Measurements from ENCODE around the gene PDE4B.

Gene PDE4B

DNA sequence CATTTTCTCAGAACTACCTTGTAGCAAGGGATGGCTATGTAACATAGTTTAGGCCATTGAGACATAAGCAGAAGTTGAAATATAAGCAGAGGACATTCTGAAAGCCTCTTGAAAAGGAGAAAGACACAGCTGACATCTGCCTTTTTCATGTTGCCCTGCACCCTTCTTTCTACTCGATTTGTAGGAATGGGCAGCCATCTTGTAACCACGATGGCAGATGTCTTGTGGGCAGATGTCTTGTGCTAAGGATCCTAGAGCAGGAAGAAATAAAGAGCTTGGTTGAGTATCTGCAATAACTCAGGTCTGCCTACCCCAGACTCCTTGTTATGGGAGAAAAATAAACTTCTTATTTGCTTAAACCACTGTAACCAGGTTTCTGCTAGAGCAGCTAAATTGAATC, 351.0 kb downstream of the PDE4B start:
- DNase-seq, result no peak

DNA sequence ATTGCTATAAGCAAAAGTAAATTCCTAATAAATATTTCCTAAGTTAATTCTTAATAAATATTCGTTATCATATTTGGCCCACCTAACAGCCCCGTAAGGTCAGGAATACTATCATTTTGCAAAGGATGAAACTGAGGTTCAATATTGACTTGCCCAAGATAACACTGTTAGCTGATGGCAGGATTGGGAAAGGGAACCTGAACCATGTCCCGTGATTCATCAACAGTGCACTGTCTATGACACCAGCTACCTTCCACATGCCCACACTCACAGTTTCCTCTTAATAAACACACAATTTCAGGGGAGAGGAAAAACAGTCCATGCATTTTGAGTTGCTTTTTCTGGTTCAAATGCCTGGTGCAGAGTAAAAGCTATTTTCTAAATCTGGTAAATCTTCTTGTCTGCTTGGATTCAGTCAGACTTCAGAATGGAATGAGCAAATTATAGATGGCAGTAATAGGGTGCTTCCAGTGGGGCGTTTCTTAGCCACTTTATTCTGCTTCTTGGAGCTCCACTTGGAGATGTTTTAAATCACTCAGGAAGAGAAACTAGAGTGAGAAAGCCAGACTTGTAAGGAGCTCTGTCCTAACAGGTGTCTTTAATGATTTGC, 354.6 kb downstream of the PDE4B start:
- no peak for DNase-seq

DNA sequence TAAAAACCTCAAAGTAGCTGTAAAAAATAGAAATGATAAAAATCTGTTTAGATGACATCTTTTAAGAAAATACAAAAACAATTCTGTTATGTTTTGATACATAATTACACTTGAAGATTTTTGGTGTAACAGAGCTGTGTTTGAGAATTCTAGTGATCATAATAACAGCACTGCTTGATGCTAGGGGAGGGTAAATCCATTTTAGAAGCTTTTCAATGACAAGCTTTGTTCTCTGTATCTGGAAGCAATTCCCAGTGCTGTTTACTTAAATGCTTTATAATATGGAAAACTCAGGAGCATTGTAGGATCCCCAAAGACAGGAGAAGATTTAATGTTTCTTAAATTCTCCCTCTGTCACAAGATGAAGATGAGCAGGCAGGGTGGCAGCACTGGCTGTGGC, 359.3 kb downstream of the PDE4B start:
- no peak for DNase-seq

DNA sequence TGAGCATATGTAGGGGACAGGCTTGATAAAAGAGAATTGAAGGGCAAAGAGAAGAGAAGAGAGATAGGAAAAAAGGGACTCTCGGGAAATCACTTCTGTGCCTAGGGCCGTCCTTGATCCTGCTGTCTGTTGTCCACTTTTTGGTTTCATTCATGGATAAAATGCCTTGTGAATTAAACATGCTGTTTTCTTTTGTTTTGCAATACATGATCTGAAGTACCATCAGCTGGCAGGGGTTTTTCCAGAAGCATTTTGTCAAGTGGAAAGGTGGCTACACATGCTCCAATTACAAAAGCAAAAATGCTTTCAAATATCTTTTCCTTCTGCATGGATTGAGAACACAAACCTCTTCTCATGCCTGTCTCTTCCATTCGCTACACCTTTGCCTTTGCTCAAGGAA, 361.7 kb downstream of the PDE4B start:
- DNase-seq, result no peak

DNA sequence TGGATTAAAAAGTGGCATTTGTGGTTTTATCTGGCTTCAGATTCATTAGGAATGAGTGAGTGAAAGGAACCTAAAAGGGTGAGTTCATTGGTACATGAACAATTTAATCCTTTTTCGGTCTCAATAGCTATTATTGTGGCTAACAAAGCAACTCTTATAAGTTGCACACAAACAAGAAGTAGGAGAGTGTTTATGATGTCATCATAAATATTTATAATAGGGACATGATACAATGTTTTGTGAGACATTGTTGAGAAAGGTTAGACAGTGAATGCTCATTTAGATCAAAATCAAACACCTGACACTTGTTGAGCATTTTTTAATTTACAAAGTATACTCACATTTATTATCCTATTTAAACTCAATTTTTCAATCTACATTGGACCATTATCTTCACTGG, 363.4 kb downstream of the PDE4B start:
- no peak for DNase-seq

DNA sequence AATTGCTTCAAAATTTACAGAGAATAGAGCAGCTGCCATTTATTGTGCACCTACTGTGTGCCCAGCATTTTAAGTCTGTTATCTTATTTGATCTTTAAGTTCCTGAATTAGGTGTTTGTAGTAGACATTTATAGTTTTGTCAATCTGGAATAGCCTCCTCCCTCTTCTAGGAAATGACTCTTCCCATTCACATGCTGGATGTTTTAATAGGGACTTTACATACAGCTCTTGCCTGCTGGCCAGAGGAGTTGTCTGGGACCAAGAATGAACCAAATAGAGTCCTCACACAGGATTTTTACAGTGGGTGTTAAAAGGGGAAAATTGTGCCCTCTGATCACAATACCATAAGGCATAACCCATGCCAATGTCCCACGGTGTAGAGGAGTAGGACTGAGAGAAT, 367.1 kb downstream of the PDE4B start:
- DNase-seq, result no peak

DNA sequence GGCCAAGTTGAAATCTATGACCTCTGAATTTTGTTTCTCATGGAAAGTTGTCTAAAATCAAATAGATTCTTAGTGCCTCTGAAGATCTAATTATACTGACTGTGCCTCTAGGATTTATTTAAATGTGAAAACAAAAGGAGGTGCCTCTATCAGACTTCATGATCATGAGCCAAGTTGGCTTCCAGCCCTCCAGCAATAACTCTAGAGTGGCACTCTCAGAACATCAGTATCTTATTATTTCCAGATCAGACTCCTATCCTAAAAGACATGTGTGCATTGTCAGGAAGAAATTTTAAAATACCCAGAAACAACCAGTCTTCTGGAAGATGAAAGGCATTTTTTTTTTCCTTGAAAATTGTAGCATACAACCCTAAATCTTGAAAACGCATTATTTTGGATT, 368.0 kb downstream of the PDE4B start:
- no peak for DNase-seq

DNA sequence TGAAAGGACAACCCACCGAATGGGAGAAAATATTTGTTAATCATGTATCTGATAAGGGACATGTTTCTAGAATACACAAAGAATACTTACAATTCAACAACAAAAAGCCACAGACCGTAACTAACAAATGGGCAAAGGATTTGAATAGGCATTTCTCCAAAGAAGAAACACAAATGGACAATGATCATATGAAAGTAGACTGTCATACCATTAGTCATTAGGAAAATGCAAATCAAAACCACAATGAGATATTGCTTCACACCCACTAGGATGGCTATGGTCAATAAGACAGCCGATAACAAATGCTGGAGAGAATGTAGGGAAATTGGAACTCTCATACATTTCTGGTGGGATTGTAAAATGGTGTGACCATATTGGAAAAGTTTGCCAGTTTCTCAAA, 374.1 kb downstream of the PDE4B start:
- no peak for DNase-seq

DNA sequence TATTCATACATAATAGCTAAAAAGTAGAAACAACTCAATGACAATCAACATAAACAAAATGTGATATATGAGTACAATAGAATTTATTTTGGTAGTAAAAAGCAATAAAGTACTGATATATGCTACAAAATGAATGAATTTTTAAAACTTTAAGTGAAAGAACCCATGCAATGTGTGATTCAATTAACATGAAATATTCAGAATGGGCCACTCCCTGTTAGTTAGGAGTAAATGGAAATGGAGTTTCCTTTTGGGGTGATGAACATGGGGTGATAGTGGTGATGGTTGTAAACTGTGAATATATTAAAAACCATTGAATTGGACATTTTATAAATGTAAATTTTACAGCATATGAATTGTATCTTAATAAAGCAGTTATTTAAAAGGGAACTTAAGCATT, 374.6 kb downstream of the PDE4B start:
- DNase-seq, result no peak

DNA sequence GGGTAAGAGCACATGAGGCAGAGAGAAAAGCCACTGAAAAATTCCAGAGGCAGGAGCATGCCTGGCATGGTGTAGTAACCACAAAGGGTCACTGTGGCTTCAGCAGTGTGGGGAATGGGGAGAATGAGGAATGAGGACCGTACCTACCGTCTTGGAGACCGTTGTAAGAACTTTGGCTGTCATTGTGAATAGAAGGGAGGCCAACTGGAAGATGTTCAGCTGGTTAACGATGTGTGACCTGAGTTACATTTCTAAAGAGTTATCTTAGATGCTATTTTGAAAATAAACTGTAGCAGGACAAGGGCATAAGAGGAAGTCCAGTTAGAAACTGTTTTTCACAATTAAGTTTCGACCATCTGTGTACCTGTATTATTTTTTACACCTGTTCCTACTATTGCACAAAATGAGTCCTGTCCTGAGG, 375.8 kb downstream of the PDE4B start:
- no peak for DNase-seq

DNA sequence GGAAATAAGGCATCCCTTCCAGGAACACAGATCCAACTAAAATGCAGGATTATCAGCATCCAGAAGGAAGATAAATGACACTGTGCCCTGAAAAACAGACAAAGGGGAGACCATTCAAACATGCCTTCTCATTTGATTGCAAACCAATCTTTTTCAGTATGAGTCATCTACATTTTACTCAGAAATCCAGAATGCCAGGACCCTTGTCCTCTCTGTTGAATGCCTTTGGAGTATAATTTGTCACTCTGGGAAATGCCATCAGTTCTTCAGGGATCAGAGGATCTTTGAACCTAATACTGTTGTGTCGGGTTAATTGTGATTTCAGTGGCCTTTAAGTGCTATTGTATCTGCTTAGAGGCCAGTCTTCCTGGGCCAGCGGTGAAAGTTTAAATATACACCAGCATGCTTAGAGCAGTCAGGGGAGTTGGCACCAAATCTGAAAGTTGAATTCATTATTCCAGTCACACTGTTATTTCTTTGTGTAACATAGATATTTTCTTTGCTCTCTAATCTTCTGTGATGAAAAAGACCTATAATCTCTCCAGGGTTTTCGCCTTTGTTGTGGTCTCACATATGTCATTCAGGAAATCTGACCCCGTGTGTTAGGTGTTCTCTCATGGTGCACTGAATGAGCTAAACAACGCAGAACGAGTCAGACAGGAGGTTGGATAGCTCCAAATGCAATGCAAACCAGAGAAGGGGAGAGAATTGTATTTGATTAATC, 376.4 kb downstream of the PDE4B start:
- DNase-seq, result no peak

DNA sequence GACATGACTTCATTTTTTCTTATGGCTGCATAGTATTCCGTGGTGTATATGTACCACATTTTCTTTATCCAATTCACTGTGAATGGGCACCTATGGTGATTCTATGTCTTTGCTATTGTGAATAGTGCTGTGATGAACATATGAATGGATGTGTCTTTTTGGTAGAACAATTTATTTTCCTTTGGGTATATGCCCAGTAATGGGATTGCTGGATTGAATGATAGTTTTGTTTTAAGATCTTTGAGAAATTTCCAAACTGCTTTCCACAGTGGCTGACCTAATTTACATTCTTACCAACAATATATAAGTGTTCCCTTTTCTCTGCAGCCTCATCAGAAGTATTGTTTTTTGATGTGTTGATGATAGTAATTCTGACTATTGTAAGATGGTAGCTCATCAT, 379.6 kb downstream of the PDE4B start:
- DNase-seq, result no peak

DNA sequence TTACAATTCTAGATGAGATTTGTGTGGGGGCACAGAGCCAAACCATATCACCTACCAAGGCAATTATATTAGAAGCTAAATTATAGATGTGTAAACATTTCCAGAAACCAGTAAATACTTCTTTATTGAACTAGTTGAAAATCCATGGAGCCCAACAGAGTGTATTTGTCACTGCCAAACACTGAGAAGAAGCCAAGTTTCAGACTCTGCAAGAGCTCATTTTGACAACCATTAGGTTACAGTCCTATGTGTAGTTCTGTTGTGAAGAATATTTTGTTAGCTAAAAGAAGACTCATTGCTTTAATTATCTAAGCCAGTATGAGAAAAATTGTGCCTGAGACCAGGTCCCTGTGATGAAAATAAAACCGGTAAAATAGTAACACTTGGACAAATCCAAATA, 382.4 kb downstream of the PDE4B start:
- DNase-seq, result no peak

DNA sequence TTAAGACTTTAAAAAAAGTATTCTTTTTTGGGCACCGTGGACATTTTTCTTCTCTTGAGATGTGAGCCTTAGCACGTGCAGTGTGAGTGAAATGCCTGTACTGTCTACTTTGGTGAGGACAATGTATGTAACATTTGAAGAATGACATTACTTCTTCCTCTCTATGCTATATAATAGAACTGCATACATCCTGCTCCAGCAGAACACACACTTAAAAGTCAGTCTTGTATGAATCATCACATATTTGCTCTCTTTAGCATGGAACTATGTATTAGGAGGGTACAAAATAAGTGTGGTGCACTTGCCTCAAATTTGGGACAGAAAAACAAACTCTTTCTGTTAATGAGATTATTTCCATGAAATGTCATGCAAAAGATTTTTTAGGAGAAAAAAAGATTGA, 382.9 kb downstream of the PDE4B start:
- no peak for DNase-seq

DNA sequence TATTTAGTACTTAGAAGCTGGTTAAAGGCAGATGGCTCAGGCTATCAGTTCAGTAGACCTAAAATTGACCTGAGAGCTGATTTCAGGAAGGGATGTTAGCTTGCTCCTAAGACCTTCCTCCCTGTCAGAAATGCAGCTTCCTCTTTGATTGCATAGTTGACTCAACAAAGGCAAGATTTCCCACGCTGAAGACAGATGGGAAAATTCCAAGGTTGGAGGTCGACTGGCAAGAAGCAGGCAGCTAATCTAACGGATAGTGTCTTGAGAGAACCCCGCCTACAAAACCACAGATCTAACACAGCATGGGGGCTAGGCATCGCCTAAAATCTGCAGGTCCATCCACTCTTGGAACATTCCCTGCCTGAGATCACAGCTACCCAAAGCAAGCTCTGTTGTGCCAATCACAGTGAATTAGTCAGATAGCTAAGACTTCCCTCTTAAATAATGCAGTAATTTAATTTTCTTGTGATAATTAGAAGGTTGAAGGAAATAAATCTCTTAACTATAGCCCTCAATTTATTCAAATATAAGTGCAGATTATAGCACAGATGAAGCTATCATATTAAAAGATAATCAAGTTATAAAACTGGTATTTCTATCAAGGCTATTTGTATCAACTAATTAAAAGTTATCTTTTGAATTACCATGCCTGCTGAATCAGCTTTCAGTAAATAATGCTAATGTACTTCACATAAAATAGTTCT, 383.5 kb downstream of the PDE4B start:
- no peak for DNase-seq

DNA sequence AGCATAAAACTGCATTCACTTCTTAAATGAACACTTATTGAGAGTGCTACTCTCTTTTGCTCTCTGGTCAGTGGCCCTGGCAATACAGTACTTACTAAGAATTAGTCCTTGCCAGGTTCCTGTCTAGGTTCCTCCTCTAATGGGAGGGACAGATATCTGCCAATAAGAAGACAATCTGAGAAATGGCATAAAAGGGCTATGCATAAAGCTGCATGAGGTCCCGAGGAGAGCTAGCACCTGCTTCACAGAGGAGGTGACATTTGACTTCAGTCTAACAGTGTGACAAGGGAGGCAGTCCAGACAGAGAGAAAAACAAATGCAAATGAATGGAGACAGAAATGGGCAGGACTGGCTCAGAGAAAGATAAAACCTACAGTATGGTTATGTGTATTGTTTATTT, 384.1 kb downstream of the PDE4B start:
- no peak for DNase-seq

DNA sequence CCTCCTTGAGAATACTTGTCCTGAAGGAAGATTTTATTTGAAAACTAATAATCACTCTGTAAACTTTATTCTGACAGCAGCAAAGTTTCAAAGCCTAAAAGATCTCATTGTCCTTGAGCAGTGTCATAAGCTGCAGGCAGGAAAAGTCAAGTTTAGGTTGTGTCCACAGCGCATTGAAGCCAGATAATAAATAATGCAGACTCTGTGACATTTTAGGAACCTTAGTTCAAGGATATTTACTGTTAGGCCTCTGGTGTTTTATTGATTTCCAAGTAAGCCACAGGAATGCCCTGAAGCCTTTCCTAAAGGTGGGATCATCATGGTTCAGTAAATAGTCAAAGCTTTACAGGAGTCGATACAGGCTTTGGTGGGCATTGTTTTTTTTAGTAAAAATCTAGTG, 384.8 kb downstream of the PDE4B start:
- no peak for DNase-seq

DNA sequence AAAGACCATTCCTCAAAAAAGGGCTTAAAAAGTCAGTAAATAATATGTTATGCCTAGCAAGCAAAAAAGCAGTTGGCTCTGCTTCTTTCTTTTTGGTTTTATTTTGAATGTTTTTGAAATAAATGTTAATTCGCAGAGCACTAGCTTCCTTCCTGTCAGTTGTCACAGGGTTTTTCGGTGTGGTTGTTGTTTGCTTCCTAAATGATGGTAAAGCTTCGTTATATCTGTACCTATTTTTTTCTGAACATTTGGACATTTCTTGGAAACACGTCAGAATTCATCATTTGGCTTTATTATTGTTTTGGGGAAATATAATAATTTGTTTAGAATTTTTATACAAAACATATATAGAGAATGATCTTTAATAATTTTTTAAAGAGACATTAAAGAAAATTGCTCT, 389.3 kb downstream of the PDE4B start:
- DNase-seq, result no peak

DNA sequence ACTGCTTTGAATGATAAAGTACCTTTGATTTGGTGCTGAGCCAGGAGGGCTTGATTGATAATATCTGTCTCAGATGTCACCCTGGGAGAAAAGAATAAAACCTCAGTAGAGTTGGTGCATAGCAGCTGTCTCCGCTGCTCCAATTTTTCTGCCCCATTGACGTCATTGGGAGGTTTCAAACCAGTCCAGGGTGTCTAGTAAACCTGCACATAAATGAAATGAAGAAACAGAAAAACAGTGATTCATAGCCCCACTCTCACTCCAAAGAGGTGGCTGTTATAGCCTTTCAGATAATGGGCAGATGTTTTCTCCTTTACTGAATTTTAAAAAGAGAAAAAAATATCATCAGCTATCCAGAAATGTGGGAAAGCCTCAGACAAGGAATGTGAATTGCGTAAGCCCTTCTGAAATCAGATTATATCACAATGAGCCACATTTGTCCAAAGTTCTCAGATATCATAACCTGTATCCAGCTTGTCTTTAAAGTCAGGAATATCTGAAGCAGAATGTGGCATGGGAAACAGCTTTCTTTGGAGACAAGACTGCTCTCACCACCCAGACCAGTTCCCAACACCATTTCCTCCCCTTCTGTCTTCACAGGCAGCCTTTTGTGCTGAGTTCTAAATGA, 390.0 kb downstream of the PDE4B start:
- DNase-seq, result no peak

DNA sequence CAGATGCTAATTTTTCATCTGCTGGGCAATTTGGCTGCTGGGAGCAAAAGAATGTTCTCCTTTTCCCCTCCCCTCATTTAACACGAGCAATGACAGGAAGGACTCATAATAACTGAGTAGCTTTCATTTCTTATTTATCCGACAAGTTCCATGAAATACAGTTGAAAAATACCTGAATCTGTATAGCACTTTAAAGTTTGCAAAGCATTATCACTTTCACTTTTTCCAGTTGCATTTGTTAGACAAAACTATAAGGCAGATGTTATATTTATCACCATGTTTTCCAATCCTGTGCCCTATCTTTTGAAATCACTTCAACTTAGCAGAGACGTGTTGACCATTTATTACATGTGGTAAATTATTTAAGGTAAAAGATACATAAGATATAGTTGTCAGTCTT, 390.7 kb downstream of the PDE4B start:
- no peak for DNase-seq

DNA sequence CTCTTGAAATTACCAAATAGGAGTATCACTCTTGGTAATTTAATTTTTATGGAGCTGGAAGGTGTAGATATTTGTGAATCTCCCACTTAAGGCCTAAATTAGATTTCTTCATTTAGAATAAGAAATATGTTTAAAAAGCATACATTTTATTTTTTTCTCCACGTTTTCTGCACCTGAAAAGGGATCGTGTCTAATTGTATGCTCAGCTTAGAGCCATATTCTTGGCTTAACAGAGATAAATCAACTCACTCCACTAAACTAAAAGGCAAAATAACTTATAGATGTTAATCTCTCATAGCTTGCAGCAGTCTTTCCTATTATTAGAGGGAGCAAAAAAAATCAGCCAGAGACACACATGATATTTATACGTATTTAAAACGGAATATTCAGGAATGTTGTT, 404.4 kb downstream of the PDE4B start:
- DNase-seq, result no peak

DNA sequence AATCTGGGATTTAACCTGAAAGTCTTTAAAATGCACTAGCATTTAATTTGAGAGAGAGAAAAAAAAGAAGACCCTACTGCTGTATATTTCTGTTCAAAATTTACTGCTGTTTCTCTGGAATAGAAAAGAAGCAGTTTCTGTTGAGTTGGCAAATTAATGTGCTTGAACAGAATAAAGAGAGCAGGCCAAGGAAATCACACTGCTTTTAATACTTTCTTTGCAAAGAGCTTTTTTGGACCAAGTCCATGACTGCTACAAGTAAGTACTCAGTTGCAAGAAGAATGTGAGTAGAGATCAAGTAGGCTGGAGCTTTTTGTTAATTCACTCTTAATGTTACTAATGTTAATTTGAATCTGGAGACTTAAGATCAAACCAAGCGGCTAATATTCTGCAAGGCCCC, 405.1 kb downstream of the PDE4B start:
- DNase-seq, result no peak

DNA sequence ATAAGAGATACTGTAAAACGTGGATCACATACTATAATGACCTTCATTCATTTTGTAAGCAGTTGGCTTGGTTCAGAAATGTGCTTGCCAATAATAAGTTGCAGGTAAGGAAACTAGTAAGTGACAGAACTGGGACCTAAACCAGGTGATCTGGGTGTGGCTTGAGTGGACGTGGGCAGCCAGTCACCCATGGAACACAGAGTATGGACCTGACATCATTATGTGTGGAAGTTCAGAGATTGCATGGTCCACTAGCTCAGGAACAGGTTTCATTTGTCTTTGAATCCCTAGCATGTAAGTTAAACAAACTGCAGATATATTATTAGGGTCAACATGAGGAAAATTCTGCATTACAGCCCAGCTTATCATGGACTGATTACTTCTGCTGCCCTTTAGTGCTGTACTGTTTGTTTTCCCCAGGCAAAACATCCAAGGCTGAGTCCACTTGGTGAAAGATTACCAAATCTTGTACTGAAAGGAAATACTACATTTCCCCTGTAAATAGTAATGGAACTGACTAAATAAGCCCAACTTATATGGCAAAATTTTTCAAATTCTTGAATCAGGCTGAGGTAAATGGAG, 414.0 kb downstream of the PDE4B start:
- no peak for DNase-seq

DNA sequence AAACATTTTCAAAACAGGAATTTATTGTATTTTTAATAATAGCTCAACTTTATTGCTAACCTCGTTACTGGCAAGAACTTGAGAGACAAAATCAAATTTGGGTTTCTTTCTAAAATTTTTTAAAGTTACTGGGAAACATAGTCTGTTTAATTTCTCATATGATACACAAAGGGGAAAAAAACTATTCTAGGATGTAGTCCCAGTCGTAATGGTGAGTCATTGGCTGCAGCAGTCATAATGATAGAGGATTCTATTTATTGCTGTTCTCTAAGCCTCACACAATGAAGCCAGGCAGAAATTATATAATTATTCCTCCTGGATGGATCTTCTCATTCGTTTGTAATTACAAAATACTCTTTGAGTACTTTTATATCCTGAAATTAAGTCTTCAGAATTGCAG, 414.8 kb downstream of the PDE4B start:
- DNase-seq, result no peak
